C4-2B (cell line): ENCODE results near the gene GABRG3.

Experiments
- H3K27ac ChIP-seq: fragments of 450-650 bp; 2 replicates; pipeline ENCODE4 v1.5.1; 2017
- ZFX ChIP-seq: fragments of 450-650 bp; IDR thresholded peaks from 2 replicates; pipeline ENCODE4 v1.6.1; 2017
- TF ChIP-seq, protein P1 (sequence below): fragments of 450-650 bp; conservative IDR thresholded peaks from 2 replicates; pipeline ENCODE4 v1.5.1; 2017; ENCODE audit warnings: mild to moderate bottlenecking

Gene GABRG3

DNA sequence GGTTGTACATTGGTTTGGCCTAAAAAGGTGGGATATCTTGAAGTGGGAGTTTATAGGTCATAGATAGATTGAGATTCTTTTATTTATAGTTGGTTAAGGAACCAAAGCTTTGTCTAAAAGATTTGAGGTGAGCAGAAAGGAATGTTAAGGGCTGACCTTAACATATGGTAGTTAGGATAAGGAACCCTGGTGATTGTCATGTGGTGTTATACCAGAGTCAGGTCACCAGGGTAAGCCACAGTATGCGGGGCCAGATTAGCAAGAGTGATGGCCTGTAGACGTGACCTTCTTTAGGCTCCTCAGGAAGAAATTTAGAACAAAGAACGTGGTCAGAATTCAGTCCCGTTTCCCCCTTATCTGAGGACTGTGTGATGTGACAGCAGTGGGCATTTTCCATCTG lies 249.2 kb downstream of the GABRG3 start:
- TF ChIP-seq, protein P1, sequence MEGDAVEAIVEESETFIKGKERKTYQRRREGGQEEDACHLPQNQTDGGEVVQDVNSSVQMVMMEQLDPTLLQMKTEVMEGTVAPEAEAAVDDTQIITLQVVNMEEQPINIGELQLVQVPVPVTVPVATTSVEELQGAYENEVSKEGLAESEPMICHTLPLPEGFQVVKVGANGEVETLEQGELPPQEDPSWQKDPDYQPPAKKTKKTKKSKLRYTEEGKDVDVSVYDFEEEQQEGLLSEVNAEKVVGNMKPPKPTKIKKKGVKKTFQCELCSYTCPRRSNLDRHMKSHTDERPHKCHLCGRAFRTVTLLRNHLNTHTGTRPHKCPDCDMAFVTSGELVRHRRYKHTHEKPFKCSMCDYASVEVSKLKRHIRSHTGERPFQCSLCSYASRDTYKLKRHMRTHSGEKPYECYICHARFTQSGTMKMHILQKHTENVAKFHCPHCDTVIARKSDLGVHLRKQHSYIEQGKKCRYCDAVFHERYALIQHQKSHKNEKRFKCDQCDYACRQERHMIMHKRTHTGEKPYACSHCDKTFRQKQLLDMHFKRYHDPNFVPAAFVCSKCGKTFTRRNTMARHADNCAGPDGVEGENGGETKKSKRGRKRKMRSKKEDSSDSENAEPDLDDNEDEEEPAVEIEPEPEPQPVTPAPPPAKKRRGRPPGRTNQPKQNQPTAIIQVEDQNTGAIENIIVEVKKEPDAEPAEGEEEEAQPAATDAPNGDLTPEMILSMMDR = no peak
- TF ChIP-seq ZFX = no peak
- no peak overlapping the region for H3K27ac ChIP-seq

DNA sequence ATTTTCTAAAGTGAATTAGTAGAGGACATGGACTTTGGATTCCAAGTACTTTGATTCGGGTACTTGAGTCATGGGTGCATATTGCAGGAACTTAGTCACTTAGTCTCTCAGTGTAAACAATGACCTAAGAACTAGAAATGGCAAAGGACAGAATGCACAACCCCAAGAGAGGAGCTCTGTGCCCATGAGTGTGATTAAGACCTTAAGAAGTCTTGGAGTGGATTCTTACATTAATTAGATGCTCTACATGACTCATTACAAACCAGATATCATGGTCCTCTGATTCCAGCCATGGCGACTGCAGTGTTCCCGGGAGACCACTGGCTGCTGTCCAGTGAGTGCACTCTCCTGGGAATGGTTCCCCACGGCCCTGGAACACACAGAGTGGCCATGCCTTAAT lies 251.5 kb downstream of the GABRG3 start:
- TF ChIP-seq, protein P1 = no peak
- TF ChIP-seq ZFX = no peak
- H3K27ac ChIP-seq = no peak overlapping the region

DNA sequence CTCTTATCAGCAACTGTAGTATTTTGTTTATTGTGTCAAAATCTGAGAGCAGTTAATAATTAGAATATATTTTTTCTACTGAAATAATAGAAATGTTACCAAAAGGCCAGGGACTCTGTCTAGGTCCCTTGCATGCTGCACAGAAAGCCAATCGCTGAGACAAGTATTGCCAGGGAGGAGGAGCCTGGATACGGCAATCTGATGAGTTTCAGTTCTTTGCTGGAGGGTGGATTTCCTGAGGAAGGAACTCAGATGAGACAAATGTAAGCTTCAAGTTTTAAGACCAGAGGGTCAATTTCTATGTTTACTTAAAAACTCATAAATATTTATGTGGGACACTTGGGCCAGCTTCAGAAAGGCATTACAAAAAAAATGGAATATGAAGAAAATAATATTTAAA lies 252.2 kb downstream of the GABRG3 start:
- H3K27ac ChIP-seq = no peak overlapping the region
- TF ChIP-seq, protein P1 = no peak
- no peak for TF ChIP-seq ZFX

DNA sequence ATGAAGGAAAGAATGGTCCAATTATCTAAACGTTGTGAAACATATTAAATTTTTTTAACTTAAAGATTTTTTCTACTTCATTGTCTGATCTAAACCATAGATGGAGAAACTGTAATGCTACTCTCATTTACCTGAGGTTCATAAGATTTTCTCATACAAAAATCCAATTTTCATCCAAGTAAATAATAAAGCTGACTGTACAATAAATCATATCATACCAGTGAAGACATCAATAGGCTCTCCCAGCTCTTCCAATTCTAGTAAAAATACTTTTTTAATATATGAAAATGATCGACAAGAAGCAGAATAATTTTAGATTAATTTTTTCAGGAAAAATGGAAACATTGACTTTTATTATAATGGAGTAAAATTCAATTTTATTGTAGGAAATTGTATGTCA lies 260.8 kb downstream of the GABRG3 start:
- H3K27ac ChIP-seq = no peak overlapping the region
- no peak for TF ChIP-seq ZFX

DNA sequence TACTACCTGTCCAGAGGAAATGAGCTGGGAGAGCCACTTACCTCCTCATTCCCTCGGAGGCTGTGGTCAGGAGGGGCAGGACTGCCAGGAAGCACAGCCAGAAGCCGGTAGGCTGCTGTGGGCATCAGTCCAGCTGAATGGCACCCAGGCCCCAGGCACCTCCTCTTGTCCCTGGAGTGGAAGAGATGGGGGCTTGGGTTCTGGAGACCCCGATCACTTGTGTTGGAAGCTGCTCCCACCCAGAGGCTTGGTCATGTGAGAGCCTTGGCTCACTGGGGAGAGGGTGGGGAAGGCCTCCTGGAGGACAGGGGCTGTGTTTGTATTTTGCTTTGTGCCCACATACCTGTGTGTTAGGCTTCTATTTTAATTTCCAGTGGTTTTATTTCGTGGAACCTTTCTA lies 261.9 kb downstream of the GABRG3 start:
- no peak overlapping the region for H3K27ac ChIP-seq
- TF ChIP-seq, protein P1 = no peak
- no peak for TF ChIP-seq ZFX

DNA sequence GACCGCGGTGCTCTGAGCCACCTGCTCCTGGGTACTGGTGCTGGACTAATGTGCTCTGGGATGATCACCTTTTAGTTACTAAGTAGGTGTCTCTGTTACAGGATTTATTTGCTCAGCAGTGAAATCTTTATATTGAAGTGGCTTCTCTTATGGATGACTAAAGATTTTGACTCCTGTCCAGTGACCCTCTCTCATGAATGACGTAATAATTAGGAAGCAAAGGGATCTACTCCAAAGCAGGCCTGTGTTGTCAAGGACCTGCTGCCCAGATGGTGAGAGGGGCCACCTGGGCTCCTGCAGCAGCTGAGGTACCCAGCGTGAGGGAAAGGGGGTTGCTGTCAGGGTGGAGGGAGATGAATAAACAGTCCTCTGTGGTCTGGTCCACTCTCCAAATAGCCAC lies 263.6 kb downstream of the GABRG3 start:
- no peak overlapping the region for H3K27ac ChIP-seq
- TF ChIP-seq, protein P1 = no peak
- no peak for TF ChIP-seq ZFX

DNA sequence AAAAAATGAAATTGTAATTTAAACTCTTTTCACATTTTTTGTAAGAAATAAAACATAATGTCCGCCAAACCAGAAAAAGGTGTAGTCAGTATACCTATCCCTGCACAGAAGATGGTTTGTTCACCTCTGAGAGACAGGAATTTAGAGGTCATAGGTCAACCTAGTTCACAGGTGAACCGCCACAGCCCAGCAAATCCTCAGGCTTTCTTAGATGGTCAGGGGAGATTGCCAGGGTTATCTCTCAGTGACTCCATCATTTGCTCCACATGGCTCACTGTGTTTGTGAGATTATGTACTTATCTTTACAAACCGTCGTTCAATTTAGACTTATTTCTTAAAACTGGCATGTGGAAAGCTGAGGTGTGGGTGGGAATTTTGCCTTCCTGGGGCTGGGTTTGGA lies 264.2 kb downstream of the GABRG3 start:
- H3K27ac ChIP-seq = no peak overlapping the region
- TF ChIP-seq, protein P1 = no peak
- no peak for TF ChIP-seq ZFX

DNA sequence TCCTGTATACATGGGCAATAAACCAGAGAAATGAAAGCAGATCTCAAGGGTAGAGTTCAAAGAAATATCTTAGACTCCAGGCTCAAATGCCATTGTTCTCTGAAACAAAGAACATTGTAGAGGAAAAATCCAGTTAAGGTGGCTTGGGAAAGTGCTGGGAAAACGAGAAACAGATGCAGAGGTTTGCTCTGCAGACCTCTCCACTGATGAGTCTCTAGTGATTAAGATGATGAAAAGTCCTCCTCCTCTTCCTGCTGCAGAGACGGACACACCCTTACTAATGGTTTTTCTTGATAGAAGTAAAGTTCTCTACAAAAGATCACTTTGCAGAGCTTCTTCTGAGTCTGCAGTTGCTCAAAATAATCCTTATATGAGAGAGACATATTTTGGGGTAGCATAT lies 264.7 kb downstream of the GABRG3 start:
- no peak for TF ChIP-seq ZFX
- TF ChIP-seq, protein P1 = no peak
- H3K27ac ChIP-seq = no peak overlapping the region
